Thoracic aorta (tissue), 2 donors: Measurements from ENCODE around the gene UGCG. TPM values are rescaled to one million over a fixed set of nuclear protein-coding genes. Genes with fewer than 3 reads are reported as not detected.

Source experiments
- ATAC-seq: fragments of 150-250 bp; one replicate; pipeline ENCODE4 v1.8.0; 2017; ENCODE audit warnings: low read depth; ENCODE audit not compliant: insufficient number of reproducible peaks, low FRiP score
- DNase-seq: peaks from one replicate; pipeline ENCODE4 v3.0.0-alpha.2; 2020; ENCODE audit warnings: low spot score
- H3K27ac ChIP-seq, 2 donors: fragments of 200-600 bp; sonication (generic); 1 replicate in 1 of 2; 2 replicates in 1 of 2; pipeline ENCODE4 v1.5.1; 2016; ENCODE audit warnings: mild to moderate bottlenecking in 2 of 2, moderate library complexity in 2 of 2
- H3K27me3 ChIP-seq: fragments of 200-600 bp; sonication (generic); replicated peaks from 2 replicates; pipeline ENCODE4 v1.6.0; 2016; ENCODE audit warnings: mild to moderate bottlenecking; ENCODE audit not compliant: insufficient read depth
- H3K36me3 ChIP-seq: fragments of 200-600 bp; sonication (generic); one replicate; pipeline ENCODE4 v1.5.1; 2016
- H3K4me1 ChIP-seq, 2 donors: fragments of 200-600 bp; sonication (generic); 1 replicate in 1 of 2; 2 replicates in 1 of 2; pipeline versions ENCODE4 v1.5.1 to v1.6.0; 2016; ENCODE audit warnings: low read depth in 2 of 2, mild to moderate bottlenecking in 1 of 2; ENCODE audit not compliant: control insufficient read depth in 1 of 2
- H3K4me3 ChIP-seq: fragments of 200-600 bp; sonication (generic); 2 replicates; pipeline ENCODE4 v1.5.1; 2016; ENCODE audit warnings: mild to moderate bottlenecking
- H3K9me3 ChIP-seq: fragments of 200-600 bp; sonication (generic); 2 replicates; pipeline ENCODE4 v1.5.1; 2016
- CTCF ChIP-seq: fragments of 200-600 bp; sonication (generic); IDR thresholded peaks from one replicate; pipeline ENCODE4 v1.5.1; 2019; ENCODE audit warnings: antibody characterized with exemption
- total RNA-seq, 2 donors: library from RNA; depleted of rRNA; stranded (reverse); fragments of >200 nt; gene quantifications; one replicate each; pipeline versions ENCODE4 v1.1.0 to v1.2.3, GENCODE V29; 2016

UGCG gene
- total RNA-seq, 2 donors from 2014 or later = 17.9 to 87.8 TPM

- Histone ChIP-seq H3K27me3 (no peaks in the 10 kb centered on the region), H3K9me3 (no peaks in the 10 kb centered on the region), H3K4me3 (no peak overlapping the region), H3K4me1 (peaks cover 9 to 12% of the 10 kb centered on the region in 2 donors), H3K27ac (no peak overlapping the region), H3K36me3 (peaks cover 11% of the 10 kb centered on the region)
- DNase-seq (no peak), ATAC-seq (no peak)
- TF ChIP-seq CTCF = no peak
Observed at GRCh38 chr9:111934747-111935146, 38.1 kb downstream of the UGCG start.

GRCh38 chr9:111936391-111936790, 39.8 kb downstream of the UGCG start:
- no peak for TF ChIP-seq CTCF
- no peak for DNase-seq

DNA sequence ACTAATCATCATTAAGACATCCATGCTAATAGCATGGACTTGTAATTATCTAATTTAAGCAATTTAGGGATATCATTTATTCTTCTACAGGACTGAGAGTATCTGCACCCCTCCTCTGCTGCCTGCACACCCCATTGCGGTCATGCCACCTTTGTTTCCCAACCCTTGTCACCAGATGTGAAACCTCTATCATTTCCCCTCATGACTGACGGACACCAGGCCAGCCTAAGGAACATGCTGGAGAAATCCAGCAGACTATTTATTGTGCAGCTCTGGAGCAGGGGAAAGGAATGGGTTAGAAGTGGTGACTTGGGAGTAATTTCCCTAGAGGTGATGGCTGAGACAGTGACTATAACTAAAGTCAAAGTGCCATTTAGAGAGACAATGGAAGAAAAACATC, 40.7 kb downstream of the UGCG start:
- Histone ChIP-seq H3K27me3 (no peaks in the 10 kb centered on the region), H3K9me3 (no peaks in the 10 kb centered on the region), H3K4me1 (peaks cover 9 to 12% of the 10 kb centered on the region in 2 donors), H3K36me3 (peaks cover 8% of the 10 kb centered on the region), H3K27ac (peak overlapping the region in 1 of 2 donors; percentile 13), H3K4me3 (no peak overlapping the region)
- DNase-seq (no peak), ATAC-seq (no peak)
- no peak for TF ChIP-seq CTCF

More at GRCh38 chr9:111936391-111936790, 39.8 kb downstream of the UGCG start:
- H3K9me3 ChIP-seq = no peaks in the 10 kb centered on the region
- H3K27me3 ChIP-seq = no peaks in the 10 kb centered on the region
- no peak overlapping the region for H3K27ac ChIP-seq
- H3K4me1 ChIP-seq = peaks cover 9 to 12% of the 10 kb centered on the region in 2 donors
- peaks cover 11% of the 10 kb centered on the region for H3K36me3 ChIP-seq
- ATAC-seq = no peak
- H3K4me3 ChIP-seq = no peak overlapping the region

- DNase-seq (no peak), ATAC-seq (no peak)
- peak overlapping the region in 1 of 2 donors; percentile 13 for H3K27ac ChIP-seq
- no peaks in the 10 kb centered on the region for H3K27me3 ChIP-seq
- no peak for TF ChIP-seq CTCF
- peak overlapping the region; percentile 14 for H3K4me3 ChIP-seq
- peaks cover 3% of the 10 kb centered on the region for H3K36me3 ChIP-seq
- H3K4me1 ChIP-seq = peaks cover 9 to 12% of the 10 kb centered on the region in 2 donors
- H3K9me3 ChIP-seq = no peaks in the 10 kb centered on the region
Observed at GRCh38 chr9:111937781-111938426, 41.3 kb downstream of the UGCG start.

- Histone ChIP-seq H3K27me3 (no peaks in the 10 kb centered on the region), H3K36me3 (peaks cover 1% of the 10 kb centered on the region), H3K4me3 (peak overlapping the region; percentile 14), H3K9me3 (no peaks in the 10 kb centered on the region), H3K4me1 (peaks cover 9 to 12% of the 10 kb centered on the region in 2 donors), H3K27ac (peak overlapping the region in 1 of 2 donors; percentile 23)
- TF ChIP-seq CTCF = no peak
- ATAC-seq (no peak), DNase-seq (no peak)
Observed at GRCh38 chr9:111938427-111938800, 41.8 kb downstream of the UGCG start.
